NCI-H510A (cell line): ENCODE results near the gene LARGE1.
A peak's percentile ranks its signal among the peaks of the same experiment; 100 is the strongest.

ENCODE experiments used
- DNase-seq: peaks from one replicate; lab custom pipeline; 2025; lab: John Stamatoyannopoulos, UW

Gene LARGE1

GRCh38 chr22:33774781-33775180, 145.5 kb downstream of the LARGE1 start:
- no peak for DNase-seq

GRCh38 chr22:33772745-33773144, 147.5 kb downstream of the LARGE1 start:
- no peak for DNase-seq

- no peak for DNase-seq
These were observed 149.1 kb downstream of the LARGE1 start for GRCh38 chr22:33771136-33771535.

DNA sequence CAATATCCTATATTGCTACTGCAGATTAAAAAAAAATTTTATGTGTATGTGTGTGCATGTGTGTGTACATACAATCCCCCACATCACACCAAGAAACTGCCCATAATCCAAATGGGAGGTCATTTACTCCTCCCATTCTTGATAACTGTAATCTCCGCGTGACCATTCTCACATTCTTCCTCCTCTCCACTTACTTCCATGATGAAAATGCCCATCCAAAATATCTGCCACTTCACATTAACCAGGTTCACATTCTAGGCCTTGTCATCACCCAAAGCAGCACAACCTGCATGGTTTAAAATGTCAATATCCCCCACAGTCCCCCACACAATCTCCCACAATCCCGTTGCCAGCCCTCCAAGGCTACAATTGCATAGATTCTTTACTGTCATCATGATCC, 149.6 kb downstream of the LARGE1 start:
- no peak for DNase-seq

GRCh38 chr22:33766091-33766490, 154.2 kb downstream of the LARGE1 start:
- no peak for DNase-seq

- DNase-seq, result no peak
These were observed 161.3 kb downstream of the LARGE1 start for GRCh38 chr22:33758961-33759360.

- no peak for DNase-seq
These were observed 162.3 kb downstream of the LARGE1 start for GRCh38 chr22:33757802-33758483.

GRCh38 chr22:33757041-33757801, 163.1 kb downstream of the LARGE1 start:
- no peak for DNase-seq

- no peak for DNase-seq
These were observed 163.7 kb downstream of the LARGE1 start for GRCh38 chr22:33756508-33756949.

DNA sequence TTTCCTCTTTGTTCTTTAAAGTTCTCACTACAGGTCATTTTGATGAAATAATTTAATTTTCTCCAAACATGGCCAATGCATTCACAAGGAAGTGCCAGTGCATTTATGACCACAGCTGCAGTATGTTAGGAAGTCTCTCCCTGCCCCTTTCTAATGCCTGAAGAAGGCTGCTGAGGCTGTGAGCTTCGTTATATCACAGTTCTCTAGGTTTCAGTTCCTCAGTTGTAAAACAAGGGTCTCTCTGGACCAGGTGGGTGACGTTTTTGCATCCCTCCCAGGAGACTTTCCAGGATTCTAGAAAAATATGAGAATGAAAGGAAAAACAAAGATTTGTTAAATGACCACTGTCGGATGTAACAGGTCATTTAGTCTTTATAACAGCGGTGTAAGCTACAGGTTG, 171.6 kb downstream of the LARGE1 start:
- DNase-seq, result no peak

- peak; percentile 52 for DNase-seq
These were observed 172.6 kb downstream of the LARGE1 start for GRCh38 chr22:33747576-33748180.

GRCh38 chr22:33747029-33747428, 173.2 kb downstream of the LARGE1 start:
- DNase-seq, result no peak

- no peak for DNase-seq
These were observed 173.8 kb downstream of the LARGE1 start for GRCh38 chr22:33746501-33746928.

DNA sequence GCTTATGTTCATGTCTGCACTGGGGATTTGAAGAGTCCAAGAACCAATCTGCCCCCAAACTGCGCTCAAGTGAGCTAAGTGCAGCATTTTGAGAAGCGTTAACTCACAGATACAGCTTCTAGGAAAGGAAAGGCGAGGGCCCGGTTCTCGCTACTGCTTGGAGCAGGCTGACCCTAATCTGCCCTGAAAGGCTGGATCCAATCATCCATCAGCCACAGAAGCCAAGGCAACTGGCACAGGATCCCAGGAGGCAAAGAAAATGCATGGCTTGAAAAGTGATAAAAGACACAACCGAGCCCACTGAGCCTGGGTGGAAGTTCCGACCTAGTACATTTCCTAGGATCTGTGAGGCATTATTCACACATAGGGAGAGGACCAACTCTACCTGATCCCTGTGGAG, 174.8 kb downstream of the LARGE1 start:
- DNase-seq, result no peak

DNA sequence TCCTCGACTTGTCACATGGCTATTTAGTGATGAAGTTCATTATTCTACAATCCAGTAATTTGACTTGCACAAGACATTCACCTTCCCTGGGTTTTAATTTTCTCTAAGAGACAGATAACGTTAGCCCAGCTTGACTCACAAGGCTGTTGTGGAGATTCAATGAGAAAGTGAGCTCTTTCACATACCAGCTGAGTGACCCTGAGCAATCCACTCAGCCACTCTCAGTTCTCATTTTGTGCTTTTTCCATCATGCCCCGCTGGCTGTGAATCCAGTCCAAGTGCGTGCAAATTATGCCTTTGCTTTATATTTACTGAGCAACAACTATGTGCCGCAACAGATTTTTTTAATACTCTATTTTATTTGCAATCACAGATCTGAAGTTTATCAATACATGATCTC, 176.5 kb downstream of the LARGE1 start:
- DNase-seq, result no peak

DNA sequence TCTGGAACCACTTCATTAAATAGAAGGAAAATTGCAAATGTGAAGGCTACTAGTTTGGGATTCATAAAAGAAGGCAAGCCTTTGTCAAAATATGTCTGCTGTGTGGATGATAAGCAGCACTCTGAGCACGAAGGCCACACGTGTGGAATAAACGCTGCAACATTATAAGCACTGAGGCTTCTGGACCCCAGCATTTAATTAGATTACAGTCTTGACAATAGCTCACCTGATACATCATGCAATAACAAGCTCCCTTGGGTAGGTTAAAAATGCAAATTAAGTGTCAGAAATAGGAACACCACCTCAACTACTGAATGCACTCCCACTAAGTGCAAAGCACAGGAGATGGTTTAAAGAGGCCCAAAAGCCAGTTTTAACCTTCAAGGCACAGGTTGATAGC, 179.3 kb downstream of the LARGE1 start:
- DNase-seq, result no peak

- no peak for DNase-seq
These were observed 180.8 kb downstream of the LARGE1 start for GRCh38 chr22:33739516-33739915.

DNA sequence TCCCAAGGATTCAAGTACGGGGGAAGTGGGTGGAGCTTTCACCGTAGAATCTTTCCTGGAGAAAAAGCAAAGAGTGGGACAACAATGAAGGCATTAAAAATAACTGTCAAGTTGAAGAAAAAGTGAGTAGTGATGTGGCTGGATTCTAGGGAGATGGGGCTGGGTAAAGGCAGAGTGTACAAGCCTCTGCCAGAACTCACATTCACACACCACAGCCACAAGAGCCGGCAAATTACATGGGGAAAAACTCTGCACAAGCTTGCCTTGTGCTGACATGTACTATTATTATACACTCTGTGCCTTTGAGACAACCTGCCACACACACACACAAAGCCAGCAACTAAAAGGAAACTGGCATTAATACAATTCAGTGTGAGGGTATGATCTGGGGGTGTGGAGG, 182.6 kb downstream of the LARGE1 start:
- no peak for DNase-seq

DNA sequence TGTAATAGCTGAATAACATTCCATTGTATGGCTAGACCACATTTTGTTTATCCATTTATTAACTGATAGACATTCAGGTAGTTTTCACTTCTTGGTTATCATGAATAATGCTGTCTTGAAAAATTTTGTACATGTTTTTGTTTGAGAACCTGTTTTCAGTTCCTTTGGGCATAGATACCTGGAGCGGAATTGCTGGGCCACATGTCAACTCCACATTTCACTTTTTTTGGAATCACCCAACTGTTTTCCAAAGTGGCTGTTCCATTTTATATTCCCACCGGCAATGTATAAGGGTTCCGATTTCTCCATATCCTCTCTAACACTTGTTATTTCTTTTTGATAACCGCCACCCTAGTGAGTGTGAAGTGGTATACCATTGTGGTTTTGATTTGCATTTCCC, 184.3 kb downstream of the LARGE1 start:
- no peak for DNase-seq

DNA sequence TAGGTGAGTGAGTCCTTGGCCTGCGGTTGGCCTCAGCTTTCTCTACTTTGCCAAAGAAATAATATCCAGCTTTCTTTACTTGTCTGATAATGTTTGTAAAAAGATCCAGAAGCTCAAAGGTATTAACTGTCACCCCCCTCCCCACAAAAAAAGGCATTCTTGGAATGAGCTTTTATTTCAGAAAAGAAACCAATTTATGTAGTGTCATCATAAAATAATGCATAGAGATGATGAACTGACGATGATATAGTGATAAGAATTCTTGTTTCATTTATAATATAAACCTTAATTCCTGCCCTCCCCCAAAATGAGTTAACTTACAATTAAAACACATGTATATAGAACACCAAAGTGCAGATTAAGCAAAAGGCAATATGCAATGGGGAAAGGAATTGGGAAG, 191.4 kb downstream of the LARGE1 start:
- DNase-seq, result no peak

DNA sequence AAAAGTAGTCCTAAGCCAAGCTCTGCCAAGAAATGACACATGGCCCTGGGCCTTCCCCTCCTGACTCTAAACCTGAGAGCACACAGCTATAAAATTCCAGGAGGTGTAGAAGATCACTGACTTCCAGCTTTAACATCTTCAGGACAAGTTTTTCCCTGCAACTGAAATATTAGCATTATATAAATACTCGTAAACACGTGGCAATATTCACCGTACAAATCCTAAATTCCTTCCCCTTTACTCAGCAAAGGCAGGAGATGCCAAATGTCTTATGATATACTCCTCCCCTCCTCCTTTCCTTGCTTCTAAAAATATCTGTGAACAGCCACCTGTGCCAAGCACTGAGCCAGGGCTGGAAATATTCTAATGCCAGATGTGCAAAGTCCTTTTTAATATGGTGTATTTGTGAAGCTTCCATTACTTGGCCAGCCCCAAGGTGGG, 194.0 kb downstream of the LARGE1 start:
- DNase-seq, result no peak

- no peak for DNase-seq
These were observed 196.4 kb downstream of the LARGE1 start for GRCh38 chr22:33723915-33724314.

DNA sequence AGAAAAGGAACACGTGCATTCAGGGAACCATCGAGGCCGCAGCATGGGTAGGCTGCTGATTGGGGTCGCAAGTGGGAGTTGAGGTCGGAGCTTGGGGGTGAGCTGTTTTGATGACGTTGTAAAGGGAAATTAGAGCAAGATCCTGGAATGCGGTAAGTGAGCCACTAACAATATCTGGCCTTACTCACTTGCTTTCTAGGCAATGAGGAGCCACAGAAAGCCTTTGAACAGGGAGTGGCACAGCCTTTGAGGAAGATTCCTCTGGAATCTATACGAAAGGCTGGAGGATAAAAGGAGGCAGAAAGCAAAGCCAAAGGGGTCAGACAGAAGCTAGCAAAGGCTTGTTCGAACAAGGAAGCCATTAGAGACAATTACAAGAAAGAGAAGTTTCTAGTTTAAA, 197.5 kb downstream of the LARGE1 start:
- DNase-seq, result no peak
